Subcutaneous adipose tissue (tissue), 4 donors: ENCODE measurements around the gene SRSF9. TPM values are rescaled to one million over a fixed set of nuclear protein-coding genes. Genes with fewer than 3 reads are reported as not detected.

Experiments
- total RNA-seq, 4 donors: library from RNA; depleted of rRNA; stranded (reverse); fragments of >200 nt; gene quantifications; one replicate each; pipeline ENCODE4 v1.1.0, GENCODE V29; 2016
- TF ChIP-seq, protein P1 (sequence below): fragments of 450-650 bp; IDR thresholded peaks from one replicate; pipeline ENCODE4 v1.5.1; 2016; ENCODE audit warnings: low read depth, mild to moderate bottlenecking, control low read depth, antibody characterized with exemption, moderate library complexity

Gene SRSF9
- total RNA-seq, 4 donors from 2014 or later: 61.4 to 100 (median 66.0) TPM

DNA sequence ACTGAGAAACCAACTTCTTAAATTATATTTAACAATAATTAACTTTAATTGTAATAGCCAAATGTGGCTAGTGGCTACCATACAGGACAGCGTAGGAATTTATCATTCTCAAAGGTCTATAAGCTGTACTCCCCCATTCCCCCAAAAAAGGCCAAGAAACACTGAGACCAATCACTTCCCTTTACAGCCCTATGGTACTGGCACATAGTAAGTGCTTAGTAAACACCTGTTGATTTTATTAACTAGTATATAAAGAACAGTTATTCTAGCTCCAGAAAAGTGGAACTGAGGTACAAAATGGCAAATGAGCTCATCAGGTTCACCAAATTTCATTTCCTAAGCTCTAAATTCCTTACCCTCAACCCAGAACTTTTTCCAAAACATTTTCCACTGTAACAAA lies 6.1 kb upstream of the SRSF9 start:
- TF ChIP-seq, protein P1, sequence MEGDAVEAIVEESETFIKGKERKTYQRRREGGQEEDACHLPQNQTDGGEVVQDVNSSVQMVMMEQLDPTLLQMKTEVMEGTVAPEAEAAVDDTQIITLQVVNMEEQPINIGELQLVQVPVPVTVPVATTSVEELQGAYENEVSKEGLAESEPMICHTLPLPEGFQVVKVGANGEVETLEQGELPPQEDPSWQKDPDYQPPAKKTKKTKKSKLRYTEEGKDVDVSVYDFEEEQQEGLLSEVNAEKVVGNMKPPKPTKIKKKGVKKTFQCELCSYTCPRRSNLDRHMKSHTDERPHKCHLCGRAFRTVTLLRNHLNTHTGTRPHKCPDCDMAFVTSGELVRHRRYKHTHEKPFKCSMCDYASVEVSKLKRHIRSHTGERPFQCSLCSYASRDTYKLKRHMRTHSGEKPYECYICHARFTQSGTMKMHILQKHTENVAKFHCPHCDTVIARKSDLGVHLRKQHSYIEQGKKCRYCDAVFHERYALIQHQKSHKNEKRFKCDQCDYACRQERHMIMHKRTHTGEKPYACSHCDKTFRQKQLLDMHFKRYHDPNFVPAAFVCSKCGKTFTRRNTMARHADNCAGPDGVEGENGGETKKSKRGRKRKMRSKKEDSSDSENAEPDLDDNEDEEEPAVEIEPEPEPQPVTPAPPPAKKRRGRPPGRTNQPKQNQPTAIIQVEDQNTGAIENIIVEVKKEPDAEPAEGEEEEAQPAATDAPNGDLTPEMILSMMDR: no peak

GRCh38 chr12:120474616-120474960 lies 5.0 kb upstream of the SRSF9 start:
- TF ChIP-seq, protein P1: no peak

DNA sequence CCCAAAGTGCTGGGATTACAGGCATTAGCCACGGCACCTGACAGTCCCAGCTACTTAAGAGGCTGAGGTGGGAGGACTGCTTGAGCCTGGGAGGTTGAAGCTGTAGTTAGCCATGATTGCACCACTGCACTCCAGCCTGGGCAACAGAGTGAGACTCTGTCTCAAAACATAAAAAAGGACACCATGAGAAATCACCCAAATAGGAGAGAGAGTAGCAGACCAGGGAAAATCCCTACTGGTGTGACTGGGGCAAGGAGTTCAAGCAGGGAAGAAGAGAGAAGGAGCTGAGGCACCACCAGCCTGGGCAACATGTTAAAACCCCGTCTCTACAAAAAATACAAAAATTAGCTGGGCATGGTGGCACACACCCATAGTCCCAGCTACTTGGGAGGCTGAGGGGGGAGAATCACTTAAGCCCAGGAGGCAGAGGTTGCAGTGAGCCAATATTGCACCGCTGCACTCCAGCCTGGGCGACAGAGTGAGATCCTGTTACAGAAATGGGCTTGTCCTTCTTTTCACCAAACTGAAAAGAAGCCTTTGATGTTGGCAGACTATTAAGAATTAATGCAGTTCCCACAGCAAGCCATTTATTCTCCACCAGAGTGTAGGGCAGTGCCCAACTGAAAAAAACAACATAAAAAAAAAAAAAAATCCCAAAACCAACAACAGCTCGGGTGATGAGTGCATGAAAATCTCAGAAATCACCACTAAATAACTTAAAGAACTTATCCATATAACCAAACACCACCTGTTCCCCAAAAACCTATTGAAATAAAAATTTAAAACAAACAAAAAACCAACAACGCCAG lies 4.5 kb upstream of the SRSF9 start:
- TF ChIP-seq, protein P1: no peak

- TF ChIP-seq, protein P1: no peak
These were observed 3.0 kb upstream of the SRSF9 start for GRCh38 chr12:120472521-120472920.

GRCh38 chr12:120470150-120470784 lies 719 bp upstream of the SRSF9 start:
- TF ChIP-seq, protein P1: no peak

DNA sequence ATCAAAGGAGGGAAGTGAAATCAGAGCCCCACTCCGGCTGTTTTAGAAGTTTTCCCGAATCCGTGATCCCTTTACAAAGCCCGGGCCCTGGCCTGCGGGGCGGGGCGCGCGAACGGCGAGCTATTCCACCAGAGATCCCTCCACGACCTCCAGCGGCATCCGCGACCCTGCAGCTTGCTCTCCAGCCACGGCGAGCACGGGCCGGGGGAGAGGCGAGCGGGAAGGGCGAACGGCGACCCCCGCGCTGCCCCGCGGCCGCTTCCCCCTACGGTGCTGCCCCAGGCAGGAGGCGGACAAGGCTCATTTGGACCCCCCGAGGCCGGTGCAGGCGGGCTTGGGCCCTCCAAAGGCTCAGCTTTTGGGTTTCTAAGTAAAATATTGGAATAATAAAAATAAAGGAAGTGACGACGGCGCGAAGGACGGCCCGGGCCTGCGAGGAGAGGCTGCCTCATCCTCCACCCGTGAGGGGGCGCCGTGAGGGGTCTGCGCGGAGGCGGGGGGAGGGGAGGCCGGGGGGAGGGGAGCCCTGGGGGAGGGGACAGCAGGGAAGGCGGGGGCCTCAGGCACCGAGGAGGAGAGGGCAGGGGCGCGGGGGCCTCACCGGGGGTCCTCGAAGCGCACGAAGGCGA lies 613 bp downstream of the SRSF9 start:
- TF ChIP-seq, protein P1: no peak

DNA sequence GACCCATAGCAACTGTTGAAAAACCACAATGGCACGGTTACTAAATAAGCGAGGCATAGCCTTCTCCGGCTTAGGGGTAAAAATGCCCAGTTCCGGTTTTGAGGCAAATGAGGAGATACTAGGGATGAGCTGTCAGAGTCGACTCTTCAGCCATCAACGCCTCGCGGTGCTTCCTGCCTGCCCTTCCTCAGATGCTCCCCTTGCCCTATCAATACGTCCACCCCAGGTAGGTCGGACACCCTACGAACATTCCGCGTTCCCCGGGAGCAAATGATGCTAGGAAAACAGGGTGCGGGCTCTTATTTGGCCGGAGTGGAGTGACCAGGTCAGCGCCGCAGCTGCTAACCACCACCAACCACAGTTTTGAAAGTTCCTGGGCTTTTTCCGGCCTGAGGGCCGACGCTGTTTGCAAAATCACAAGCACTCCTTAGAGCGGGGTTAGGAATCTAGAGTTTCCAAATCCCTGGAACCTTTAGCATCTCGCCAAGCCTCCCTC lies 1.2 kb downstream of the SRSF9 start:
- TF ChIP-seq, protein P1: no peak
